ENCODE results near the gene BAZ1A. TPM values are rescaled to one million over a fixed set of nuclear protein-coding genes. Genes with fewer than 3 reads are reported as not detected.
A peak's percentile ranks its signal among the peaks of the same experiment; 100 is the strongest.

The BAZ1A gene
- total and polyA plus RNA-seq, 9 of the 15 experiments (the other 6 are each of a cell fraction or from before 2014, with no cell fraction given) = 22.0 to 71.2 (median 39.1) TPM

- TF ChIP-seq MNT (conservative IDR thresholded peaks at IDR 0.05) = peak; percentile 92 to 96
- no peak for TF ChIP-seq MEF2D (tag; conservative IDR thresholded peaks at IDR 0.05; ENCODE audit: low read depth)
- no peak for TF ChIP-seq ASH1L (IDR thresholded peaks at IDR 0.05; ENCODE audit: borderline replicate concordance, low read depth, partially characterized antibody)
- no peak for TF ChIP-seq MIER1 (IDR thresholded peaks at IDR 0.05; ENCODE audit: low read depth)
- peak; percentile 87 for TF ChIP-seq SOX6 (IDR thresholded peaks at IDR 0.05)
- TF ChIP-seq PML (IDR thresholded peaks at IDR 0.05; ENCODE audit: low read length) = no peak
- TF ChIP-seq VEZF1 (CRISPR knock-in tag; IDR thresholded peaks at IDR 0.05) = no peak
- TF ChIP-seq TBL1XR1 (IDR thresholded peaks at IDR 0.05; ENCODE audit: low read length in 2 of 2) = 0 out of 4 replicates have a peak, but pooled peaks of 1 of the 2 experiments have one; percentile 30
- no peak for TF ChIP-seq ESRRA (IDR thresholded peaks at IDR 0.05; ENCODE audit: borderline replicate concordance, low read depth)
- no peak for TF ChIP-seq NFXL1 (CRISPR knock-in tag; IDR thresholded peaks at IDR 0.05)
- no peak for TF ChIP-seq USF1 (CRISPR knock-in tag; IDR thresholded peaks at IDR 0.05)
- TF ChIP-seq CBFA2T2 (conservative IDR thresholded peaks at IDR 0.05) = peak; percentile 74
- TF ChIP-seq BRCA1 (IDR thresholded peaks at IDR 0.05) = no peak
- no peak for TF ChIP-seq BRCA1 (CRISPR knock-in tag; IDR thresholded peaks at IDR 0.05)
- TF ChIP-seq CEBPZ (IDR thresholded peaks at IDR 0.05; ENCODE audit: borderline replicate concordance, low read depth, low read length) = no peak
- peak; percentile 40 for TF ChIP-seq MEIS2 (IDR thresholded peaks at IDR 0.05; ENCODE audit: partially characterized antibody)
- TF ChIP-seq HNRNPLL (IDR thresholded peaks at IDR 0.05; ENCODE audit: low read depth, low read length, poor library complexity, severe bottlenecking) = no peak
- TF ChIP-seq SMAD4 (CRISPR knock-in tag; conservative IDR thresholded peaks at IDR 0.05) = no peak; the same call in 1 of the 2 replicates
- no peak for TF ChIP-seq TCF7 (IDR thresholded peaks at IDR 0.05; ENCODE audit: borderline replicate concordance)
- TF ChIP-seq RUNX1 (IDR thresholded peaks at IDR 0.05; ENCODE audit: low read depth) = no peak
Measured at GRCh38 chr14:34872822-34873588, 2.2 kb downstream of the BAZ1A start (continued).
